B cell (primary cell): ENCODE measurements around the gene CHMP2B. TPM values are rescaled to one million over a fixed set of nuclear protein-coding genes. Genes with fewer than 3 reads are reported as not detected.

Source experiments
- ATAC-seq: fragments of 200-7000 bp; cut with Tn5 transposase; one replicate; pipeline ENCODE4 v1.10.0; 2021; ENCODE audit warnings: low read depth, mild to moderate bottlenecking, moderate number of reproducible peaks, moderate library complexity
- CTCF ChIA-PET: fragments of 350-600 bp; sonication (Branson Sonifier 250); formaldehyde crosslinking; loops from one replicate; lab custom pipeline; 2021; ENCODE audit warnings: antibody characterized with exemption, inconsistent platforms; lab: Charles Lee
- POLR2A ChIA-PET: fragments of 350-600 bp; sonication (Branson Sonifier 250); formaldehyde crosslinking; loops from one replicate; lab custom pipeline; 2021; ENCODE audit warnings: antibody characterized with exemption; lab: Charles Lee
- DNase-seq: peaks from one replicate; pipeline ENCODE4 v3.0.0; 2013
- H2AFZ ChIP-seq: 2 replicates; pipeline ENCODE4 v1.6.1; 2012; ENCODE audit warnings: mild to moderate bottlenecking, low read depth, low read length; ENCODE audit not compliant: insufficient read depth, poor library complexity, severe bottlenecking
- H3K27ac ChIP-seq, 2 donors: 1 replicate in 1 of 2; 2 replicates in 1 of 2; pipeline ENCODE4 v1.5.1; 2012 to 2013; ENCODE audit warnings: low read length in 2 of 2, mild to moderate bottlenecking in 2 of 2, moderate library complexity in 1 of 2
- H3K27me3 ChIP-seq, 4 experiments: fragments of 200-600 bp in 1 of 4; sonication (generic) in 1 of 4; replicated peaks in 1 of 4; 1 replicate in 2 of 4; 2 replicates in 2 of 4; pipeline versions ENCODE4 v1.6.1 to v1.7.0; 2013 to 2016; ENCODE audit warnings: low read length in 3 of 4, mild to moderate bottlenecking in 2 of 4, mixed read lengths in 1 of 4, moderate library complexity in 1 of 4; ENCODE audit not compliant: insufficient read depth in 4 of 4, control insufficient read depth in 3 of 4; ENCODE audit errors: control extremely low read depth in 1 of 4
- H3K36me3 ChIP-seq, 2 experiments: replicated peaks in 1 of 2; 1 replicate in 1 of 2; 2 replicates in 1 of 2; pipeline versions ENCODE4 v1.6.1 to v1.7.1; 2013; ENCODE audit warnings: low read length in 1 of 2; ENCODE audit not compliant: insufficient read depth in 2 of 2, control insufficient read depth in 1 of 2; ENCODE audit errors: control extremely low read depth in 1 of 2, extremely low read depth in 1 of 2
- H3K4me1 ChIP-seq, 2 donors: fragments of 200-600 bp in 1 of 2; sonication (generic) in 1 of 2; 1 replicate in 1 of 2; 2 replicates in 1 of 2; pipeline versions ENCODE4 v1.5.1 to v1.6.1; 2013 to 2017; ENCODE audit warnings: low read length in 2 of 2; ENCODE audit not compliant: control insufficient read depth in 2 of 2, insufficient read depth in 2 of 2
- H3K4me2 ChIP-seq: replicated peaks from 2 replicates; pipeline ENCODE3; 2012; ENCODE audit warnings: mild to moderate bottlenecking, low read depth, low read length; ENCODE audit not compliant: poor library complexity, severe bottlenecking
- H3K4me3 ChIP-seq, 5 experiments: fragments of 200-600 bp in 1 of 5; sonication (generic) in 1 of 5; 1 replicate in 3 of 5; 2 replicates in 2 of 5; pipeline versions ENCODE4 v1.5.1 to v1.7.0; 2011 to 2016; ENCODE audit warnings: low read length in 4 of 5, mild to moderate bottlenecking in 4 of 5, low read depth in 2 of 5, control low read depth in 1 of 5, moderate library complexity in 1 of 5; ENCODE audit not compliant: insufficient read depth in 1 of 5; ENCODE audit errors: control extremely low read depth in 1 of 5, extremely low read depth in 1 of 5
- H3K79me2 ChIP-seq: fragments of 200-600 bp; sonication (generic); one replicate; pipeline ENCODE4 v1.6.0; 2016; ENCODE audit warnings: low read length; ENCODE audit not compliant: control insufficient read depth, insufficient read depth
- H3K9ac ChIP-seq: fragments of 200-600 bp; sonication (generic); 2 replicates; pipeline ENCODE4 v1.6.1; 2017; ENCODE audit warnings: mild to moderate bottlenecking, low read length, moderate library complexity
- H3K9me3 ChIP-seq, 3 donors: one replicate each; pipeline versions ENCODE4 v1.6.1 to v1.7.1; 2013; ENCODE audit warnings: low read length in 2 of 3; ENCODE audit not compliant: control insufficient read depth in 2 of 3, insufficient read depth in 1 of 3; ENCODE audit errors: control extremely low read depth in 1 of 3
- H4K20me1 ChIP-seq: 2 replicates; pipeline ENCODE4 v1.6.0; 2012; ENCODE audit warnings: mild to moderate bottlenecking, low read length; ENCODE audit not compliant: insufficient read depth, control insufficient read depth, poor library complexity, severe bottlenecking
- H3K27ac Mint-ChIP-seq: one replicate; pipeline ENCODE4 v1.8.0; 2021; ENCODE audit warnings: mixed read lengths
- H3K27me3 Mint-ChIP-seq: one replicate; pipeline ENCODE4 v1.8.0; 2021; ENCODE audit warnings: mixed read lengths
- H3K4me1 Mint-ChIP-seq: one replicate; pipeline ENCODE4 v1.8.0; 2021; ENCODE audit warnings: mixed read lengths
- H3K4me3 Mint-ChIP-seq: one replicate; pipeline ENCODE4 v1.8.0; 2021; ENCODE audit warnings: mixed read lengths
- H3K9me3 Mint-ChIP-seq: one replicate; pipeline ENCODE4 v1.8.0; 2022; ENCODE audit warnings: mixed read lengths; ENCODE audit not compliant: insufficient read depth
- EZH2 ChIP-seq: IDR thresholded peaks from 2 replicates; pipeline ENCODE4 v1.6.1; 2012; ENCODE audit warnings: borderline replicate concordance, low read depth, mild to moderate bottlenecking, moderate library complexity, low read length; ENCODE audit not compliant: insufficient read depth, poor library complexity, severe bottlenecking
- WGBS: methylation state at CpG from one replicate; pipeline ENCODE4 v1.1.5; 2013; ENCODE audit warnings: missing lambda C conversion rate; ENCODE audit not compliant: insufficient coverage; 5-methylcytosine and 5-hydroxymethylcytosine counted together
- intact Hi-C: fragments of 100-400 bp; cut with micrococcal nuclease; formaldehyde crosslinking; loops from one replicate; pipeline ENCODE4 v1.10.0; 2022
- polyA plus RNA-seq: library from polyadenylated mRNA; depleted of rRNA; stranded (reverse); fragments of >200 nt; gene quantifications from 2 replicates; pipeline ENCODE4 v1.2.3, GENCODE V29; 2012
- total RNA-seq, 2 donors: library from RNA; stranded (reverse); fragments of 120-200 nt in 1 of 2; gene quantifications; 1 replicate in 1 of 2; 2 replicates in 1 of 2; pipeline versions ENCODE4 v1.2.3 to v1.2.4, GENCODE V29; 2013 to 2022
- TF ChIP-seq, protein P1 (sequence below): fragments of 200-600 bp; IDR thresholded peaks from one replicate; pipeline ENCODE4 v1.8.0; 2022; ENCODE audit warnings: antibody characterized with exemption, mild to moderate bottlenecking

CHMP2B gene
- total and polyA plus RNA-seq, 2 donors (not counting 1 experiment from before 2014, with no cell fraction given) = 18.4 to 25.0 TPM

GRCh38 chr3:87201727-87202126, 25.4 kb upstream of the CHMP2B start:
- POLR2A ChIA-PET = no interaction called here
- WGBS = no CpG with 5 or more reads among the region's 1 CpG

GRCh38 chr3:87203809-87204208, 23.3 kb upstream of the CHMP2B start:
- Histone ChIP-seq H2AFZ (no peak overlapping the region), H3K4me1 (no peaks in the 10 kb centered on the region), H3K4me3 (no peak overlapping the region), H3K27me3 (no peaks in the 10 kb centered on the region), H3K4me2 (no peak overlapping the region), H3K27ac (no peak overlapping the region), H3K79me2 (no peaks in the 10 kb centered on the region), H3K36me3 (no peaks in the 10 kb centered on the region), H4K20me1 (no peaks in the 10 kb centered on the region), H3K9ac (no peak overlapping the region), H3K9me3 (no peaks in the 10 kb centered on the region)
- H3K27me3 Mint-ChIP-seq = peaks cover 9% of the 10 kb centered on the region
- H3K4me3 Mint-ChIP-seq = no peak overlapping the region
- ChIA-PET CTCF (no interaction called here), POLR2A (no interaction called here)
- no peaks in the 10 kb centered on the region for H3K4me1 Mint-ChIP-seq
- no peak overlapping the region for H3K27ac Mint-ChIP-seq
- no peaks in the 10 kb centered on the region for H3K9me3 Mint-ChIP-seq
- intact Hi-C loops = no loop called here
- DNase-seq (no peak), ATAC-seq (no peak)
- TF ChIP-seq, protein P1, sequence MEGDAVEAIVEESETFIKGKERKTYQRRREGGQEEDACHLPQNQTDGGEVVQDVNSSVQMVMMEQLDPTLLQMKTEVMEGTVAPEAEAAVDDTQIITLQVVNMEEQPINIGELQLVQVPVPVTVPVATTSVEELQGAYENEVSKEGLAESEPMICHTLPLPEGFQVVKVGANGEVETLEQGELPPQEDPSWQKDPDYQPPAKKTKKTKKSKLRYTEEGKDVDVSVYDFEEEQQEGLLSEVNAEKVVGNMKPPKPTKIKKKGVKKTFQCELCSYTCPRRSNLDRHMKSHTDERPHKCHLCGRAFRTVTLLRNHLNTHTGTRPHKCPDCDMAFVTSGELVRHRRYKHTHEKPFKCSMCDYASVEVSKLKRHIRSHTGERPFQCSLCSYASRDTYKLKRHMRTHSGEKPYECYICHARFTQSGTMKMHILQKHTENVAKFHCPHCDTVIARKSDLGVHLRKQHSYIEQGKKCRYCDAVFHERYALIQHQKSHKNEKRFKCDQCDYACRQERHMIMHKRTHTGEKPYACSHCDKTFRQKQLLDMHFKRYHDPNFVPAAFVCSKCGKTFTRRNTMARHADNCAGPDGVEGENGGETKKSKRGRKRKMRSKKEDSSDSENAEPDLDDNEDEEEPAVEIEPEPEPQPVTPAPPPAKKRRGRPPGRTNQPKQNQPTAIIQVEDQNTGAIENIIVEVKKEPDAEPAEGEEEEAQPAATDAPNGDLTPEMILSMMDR = no peak
- no peak for TF ChIP-seq EZH2
- no CpG with 5 or more reads among the region's 1 CpG for WGBS

More at GRCh38 chr3:87201727-87202126, 25.4 kb upstream of the CHMP2B start:
- H3K4me2 ChIP-seq = no peak overlapping the region
- no peak overlapping the region for H3K9ac ChIP-seq
- H3K36me3 ChIP-seq = no peaks in the 10 kb centered on the region
- DNase-seq (no peak), ATAC-seq (no peak)
- CTCF ChIA-PET = interaction anchor here (1.0 kb wide), 1 partner anchor 13 kb away, joined by 3 read pairs; no protein-coding TSS in a partner anchor
- no peak overlapping the region for H2AFZ ChIP-seq
- H3K4me1 ChIP-seq = no peaks in the 10 kb centered on the region
- no peak overlapping the region for H3K27ac ChIP-seq
- Mint-ChIP-seq H3K4me1 (no peaks in the 10 kb centered on the region), H3K27ac (no peak overlapping the region), H3K4me3 (no peak overlapping the region), H3K27me3 (peaks cover 9% of the 10 kb centered on the region), H3K9me3 (no peaks in the 10 kb centered on the region)
- no peaks in the 10 kb centered on the region for H3K9me3 ChIP-seq
- no peaks in the 10 kb centered on the region for H3K79me2 ChIP-seq
- intact Hi-C loops = no loop called here
- H3K4me3 ChIP-seq = no peak overlapping the region
- no peaks in the 10 kb centered on the region for H4K20me1 ChIP-seq
- H3K27me3 ChIP-seq = no peaks in the 10 kb centered on the region
- TF ChIP-seq, protein P1 = no peak
- TF ChIP-seq EZH2 = no peak
